CD4-positive, alpha-beta T cell treated with Interleukin-15 for 1 hour (primary cell): ENCODE data around the gene CYS1.
A peak's percentile ranks its signal among the peaks of the same experiment; 100 is the strongest.
"Not testable (repeated sequence)": the region's sequence is repeated elsewhere in the genome, so short reads cannot be mapped to it uniquely, and the experiment has no call there.

Source experiments
- DNase-seq: peaks from one replicate; pipeline ENCODE4 v3.0.0-alpha.2; 2020

CYS1 gene

GRCh38 chr2:10028988-10029874, 51.0 kb downstream of the CYS1 start:
- DNase-seq = peak; percentile 87

GRCh38 chr2:10028407-10028987, 51.7 kb downstream of the CYS1 start:
- DNase-seq = no peak

- no peak for DNase-seq
These were observed 52.4 kb downstream of the CYS1 start for GRCh38 chr2:10027660-10028330.

DNA sequence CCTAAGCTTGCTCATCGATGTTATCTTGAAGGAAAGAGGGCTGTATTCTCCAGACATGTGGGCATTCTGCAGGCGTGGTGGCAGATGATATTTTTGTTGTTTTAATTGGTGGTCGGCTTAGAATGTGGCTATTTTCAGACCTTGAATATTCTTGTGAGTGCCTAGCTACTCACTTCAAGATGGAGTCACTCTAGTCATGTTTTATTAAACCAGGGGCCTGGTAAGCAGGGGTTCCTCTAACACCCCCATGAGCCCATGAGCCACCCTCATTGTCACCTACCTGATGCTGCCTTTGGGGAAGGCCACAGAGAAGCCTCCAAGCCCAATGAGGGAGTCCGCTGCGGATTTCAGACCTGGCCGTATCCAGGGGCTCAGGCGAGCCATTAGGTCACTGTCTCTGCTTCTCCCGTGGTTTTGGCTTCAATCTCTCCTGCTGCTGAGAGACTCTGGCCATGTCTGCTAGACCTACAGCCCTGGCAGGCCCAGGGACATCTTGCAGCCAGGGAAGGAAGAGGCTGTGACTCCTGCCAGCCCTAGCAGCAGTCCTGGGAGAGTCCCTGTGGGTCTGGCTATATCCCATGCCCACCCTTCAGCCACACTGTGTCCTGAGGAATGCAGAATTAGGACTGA, 53.2 kb downstream of the CYS1 start:
- DNase-seq = no peak

- no peak for DNase-seq
These were observed 57.1 kb downstream of the CYS1 start for GRCh38 chr2:10022966-10023662.

DNA sequence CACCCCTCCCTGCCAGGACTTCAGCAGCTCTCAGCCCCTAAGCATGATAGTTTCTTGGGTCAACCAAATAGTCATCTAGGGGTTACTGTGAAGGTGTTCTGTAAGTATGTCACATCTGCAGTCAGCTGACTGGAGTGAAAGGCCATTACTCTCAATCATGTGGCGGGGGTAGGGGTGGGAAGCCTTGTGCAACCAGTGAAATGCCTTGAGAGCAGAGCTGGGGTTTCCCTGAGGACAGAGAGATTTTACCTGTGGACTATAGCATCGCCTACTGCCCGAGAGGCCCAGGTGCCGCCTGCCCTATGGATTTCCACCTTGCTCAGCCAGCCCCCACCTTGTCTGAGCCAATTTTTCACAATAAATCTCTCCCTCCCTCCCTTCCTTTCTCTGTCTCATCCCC, 57.8 kb downstream of the CYS1 start:
- DNase-seq = no peak

DNA sequence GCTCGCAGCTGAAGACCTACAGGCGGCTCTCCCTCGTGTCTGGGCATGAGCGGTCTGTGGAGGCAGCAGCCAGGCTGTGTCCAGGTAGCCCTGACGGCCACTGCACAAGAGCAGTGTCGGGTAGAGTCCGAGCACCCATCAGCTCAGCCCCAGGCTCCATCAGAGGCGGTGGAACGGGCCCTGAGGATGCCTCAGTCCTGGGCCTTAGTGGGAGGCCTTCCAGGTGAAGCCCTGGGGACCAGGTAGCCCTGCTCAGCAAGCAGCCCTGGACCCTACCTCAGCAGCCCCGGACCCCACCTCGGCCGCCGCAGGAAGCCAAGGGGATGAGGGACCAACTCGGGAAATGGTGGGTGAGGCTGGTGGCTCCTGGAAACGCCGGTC, 58.2 kb downstream of the CYS1 start:
- DNase-seq = no peak

DNA sequence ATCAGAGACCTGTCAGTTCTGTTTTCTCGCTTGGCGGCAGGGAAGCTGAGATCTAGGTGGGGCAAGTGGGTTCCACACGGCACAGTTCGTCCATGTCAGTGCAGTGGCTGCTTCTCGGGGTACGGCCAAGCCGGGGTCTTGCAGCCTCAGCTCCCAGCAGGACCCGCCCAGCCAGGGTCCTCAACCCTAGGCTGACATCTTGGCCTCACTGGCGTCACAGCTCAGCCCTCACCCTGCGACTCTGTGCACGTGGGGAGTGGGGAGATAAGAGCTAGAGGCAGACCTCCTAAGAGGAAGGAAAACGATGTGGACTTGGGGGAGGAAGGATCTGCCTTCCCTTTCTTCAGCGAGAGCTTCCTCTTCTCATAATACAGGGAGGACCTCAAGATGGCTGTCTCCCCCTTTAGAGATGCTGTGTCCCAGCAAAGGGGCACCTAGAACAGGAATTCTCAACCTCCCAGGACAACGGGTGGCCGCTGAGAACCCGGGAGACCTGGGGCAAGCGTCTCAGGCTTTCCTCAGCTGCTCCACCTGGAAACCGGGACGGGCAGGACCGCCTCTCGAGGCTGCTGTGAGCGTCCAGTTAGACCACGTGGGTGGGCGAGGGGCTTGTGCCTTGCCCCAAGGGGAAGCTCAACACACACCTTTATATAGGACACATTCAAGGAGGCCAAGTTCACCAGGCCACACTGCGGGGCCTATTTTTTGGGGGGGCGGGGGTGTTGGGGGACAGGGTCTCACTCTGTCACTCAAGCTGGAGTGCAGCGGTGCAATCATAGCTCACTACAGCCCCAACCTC, 60.4 kb downstream of the CYS1 start:
- DNase-seq = no peak

DNA sequence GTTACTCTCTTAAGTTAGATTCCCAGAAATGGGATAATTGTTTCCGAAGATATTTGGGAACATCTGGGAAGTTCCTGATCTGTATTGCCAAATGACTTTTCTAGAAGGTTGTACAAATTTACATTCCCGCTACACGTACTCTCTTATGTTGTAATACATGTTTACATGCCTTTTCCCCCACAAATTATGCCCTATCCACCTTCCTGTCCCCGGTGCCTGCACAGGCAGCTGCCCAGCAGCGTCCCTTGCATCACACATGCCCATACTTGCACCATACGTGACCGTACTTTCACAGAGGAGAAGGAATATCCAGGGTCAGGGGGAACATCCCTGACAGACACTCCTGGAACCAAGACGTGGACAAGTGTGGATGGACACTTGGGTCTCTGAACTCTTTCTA, 61.0 kb downstream of the CYS1 start:
- no peak for DNase-seq

DNA sequence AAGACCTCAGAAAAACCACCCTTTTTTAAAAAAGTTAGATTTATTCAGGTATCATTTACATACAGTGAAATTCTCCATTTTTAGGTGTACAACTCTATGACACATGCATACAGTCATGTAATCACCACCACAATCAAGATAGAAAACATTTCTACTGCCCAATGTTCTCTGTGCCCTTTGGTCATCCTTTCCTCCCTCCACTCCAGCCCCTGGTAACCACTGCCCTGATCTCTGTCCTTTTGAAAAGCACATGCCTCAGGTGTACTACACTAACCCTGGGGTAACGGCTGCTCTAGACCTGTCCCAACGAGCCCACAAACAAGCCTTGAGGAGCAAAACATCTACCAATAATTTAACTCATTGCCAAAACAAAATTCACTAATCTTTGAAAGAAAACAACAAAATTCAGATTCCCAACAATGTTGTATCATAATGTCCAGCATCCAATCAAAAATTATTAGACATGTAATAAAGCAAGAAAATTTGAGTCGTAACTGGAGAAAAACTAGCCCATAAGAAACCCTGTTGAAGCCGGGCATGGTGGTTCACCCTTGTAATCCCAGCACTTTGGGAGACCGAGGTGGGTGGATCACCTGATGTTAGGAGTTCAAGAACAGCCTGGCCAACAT, 62.8 kb downstream of the CYS1 start:
- DNase-seq = no peak

- no peak for DNase-seq
These were observed 63.4 kb downstream of the CYS1 start for GRCh38 chr2:10016802-10017258.

DNA sequence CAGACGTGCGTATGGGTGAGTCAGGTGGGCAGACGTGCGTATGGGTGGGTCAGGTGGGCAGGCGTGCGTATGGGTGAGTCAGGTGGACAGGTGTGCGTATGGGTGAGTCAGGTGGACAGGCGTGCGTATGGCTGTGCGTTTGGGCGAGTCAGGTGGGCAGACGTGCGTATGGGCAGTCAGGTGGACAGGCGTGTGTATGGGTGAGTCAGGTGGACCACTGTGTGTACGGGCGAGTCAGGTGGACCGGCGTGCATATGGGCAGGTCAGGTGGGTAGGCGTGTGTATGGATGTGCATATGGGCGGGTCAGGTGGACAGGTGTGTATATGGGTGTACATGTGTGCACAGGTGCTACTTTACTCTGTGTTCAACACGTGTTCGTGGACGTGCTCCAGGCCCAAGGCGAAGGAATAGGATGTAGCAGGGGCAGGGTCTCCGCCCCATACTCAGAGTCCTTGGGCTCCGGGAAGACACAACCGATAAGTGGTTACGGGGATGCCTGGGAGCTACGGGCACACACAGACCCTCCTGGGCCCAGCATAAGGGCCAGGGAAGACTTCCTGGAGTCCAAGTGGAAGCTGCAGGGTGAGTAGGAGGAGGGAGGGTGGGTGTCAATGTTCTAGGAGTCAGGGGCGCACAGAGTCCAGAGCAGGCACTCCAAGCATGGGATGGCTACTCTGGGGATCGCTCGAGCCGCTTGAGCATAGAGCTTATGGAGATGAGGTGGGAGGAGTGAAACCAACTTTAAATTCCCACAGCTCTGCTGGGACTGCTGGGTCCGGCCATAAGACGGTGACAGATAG, 64.0 kb downstream of the CYS1 start:
- DNase-seq = no peak

DNA sequence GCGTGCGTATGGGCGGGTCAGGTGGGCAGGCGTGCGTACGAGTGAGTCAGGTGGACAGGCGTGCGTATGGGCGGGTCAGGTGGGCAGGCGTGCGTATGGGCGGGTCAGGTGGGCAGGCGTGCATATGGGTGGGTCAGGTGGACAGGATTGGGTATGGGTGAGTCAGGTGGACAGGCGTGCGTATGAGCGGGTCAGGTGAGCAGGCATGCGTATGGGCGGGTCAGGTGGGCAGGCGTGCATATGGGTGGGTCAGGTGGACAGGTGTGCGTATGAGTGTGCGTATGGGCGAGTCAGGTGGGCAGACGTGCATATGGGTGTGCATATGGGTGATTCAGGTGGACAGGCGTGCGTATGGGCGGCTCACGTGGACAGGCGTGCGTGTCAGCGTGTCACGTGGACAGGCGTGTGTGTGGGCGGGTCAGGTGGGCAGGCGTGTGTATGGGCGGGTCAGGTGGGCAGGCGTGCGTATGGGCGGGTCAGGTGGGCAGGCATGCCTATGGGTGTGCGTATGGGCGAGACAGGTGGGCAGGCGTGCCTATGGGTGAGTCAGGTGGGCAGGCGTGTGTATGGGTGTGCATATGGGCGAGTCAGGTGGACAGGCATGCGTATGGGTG, 64.7 kb downstream of the CYS1 start:
- not testable (repeated sequence) for DNase-seq

GRCh38 chr2:10014418-10015190, 65.6 kb downstream of the CYS1 start:
- DNase-seq = no peak

GRCh38 chr2:10013651-10014417, 66.4 kb downstream of the CYS1 start:
- DNase-seq = not testable (repeated sequence)

GRCh38 chr2:10012963-10013461, 67.2 kb downstream of the CYS1 start:
- no peak for DNase-seq

DNA sequence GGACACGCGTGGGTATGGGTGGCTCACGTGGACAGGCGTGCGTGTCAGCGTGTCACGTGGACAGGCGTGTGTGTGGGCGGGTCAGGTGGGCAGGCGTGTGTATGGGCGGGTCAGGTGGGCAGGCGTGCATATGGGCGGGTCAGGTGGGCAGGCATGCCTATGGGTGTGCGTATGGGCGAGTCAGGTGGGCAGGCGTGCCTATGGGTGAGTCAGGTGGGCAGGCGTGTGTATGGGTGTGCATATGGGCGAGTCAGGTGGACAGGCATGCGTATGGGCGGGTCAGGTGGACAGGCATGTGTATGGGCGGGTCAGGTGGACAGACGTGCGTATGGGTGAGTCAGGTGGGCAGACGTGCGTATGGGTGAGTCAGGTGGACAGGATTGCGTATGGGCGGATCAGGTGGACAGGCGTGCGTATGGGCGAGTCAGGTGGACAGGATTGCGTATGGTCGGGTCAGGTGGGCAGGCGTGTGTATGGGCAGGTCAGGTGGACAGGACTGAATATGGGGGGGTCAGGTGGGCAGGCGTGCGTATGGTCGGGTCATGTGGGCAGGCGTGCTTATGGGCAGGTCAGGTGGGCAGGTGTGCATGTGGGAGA, 67.7 kb downstream of the CYS1 start:
- DNase-seq = not testable (repeated sequence)
